ENCODE measurements around the gene RXRA.

The RXRA gene

DNA sequence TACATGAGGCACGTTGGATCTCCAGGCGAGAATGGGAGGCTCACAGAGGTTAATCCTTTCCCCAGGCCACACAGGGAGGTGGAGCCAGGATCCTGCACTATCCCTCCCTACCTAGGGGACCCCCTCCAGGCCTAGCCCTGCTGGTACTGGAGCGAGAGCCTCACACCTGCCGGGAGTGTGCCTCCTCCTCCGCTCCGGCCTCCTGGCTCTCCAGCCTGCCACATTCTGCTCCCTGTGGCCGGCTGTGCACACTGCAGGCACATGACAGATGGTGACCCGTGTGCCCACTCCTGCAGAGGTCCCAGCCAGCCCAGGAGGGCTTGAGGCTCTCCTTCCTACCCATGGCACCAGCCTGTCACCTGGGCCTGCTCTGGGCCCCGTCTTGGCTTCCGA lies 93.4 kb downstream of the RXRA start (continued):
- TF ChIP-seq GLI2 (tag by site-specific recombination; IDR thresholded peaks at IDR 0.05; ENCODE audit: borderline replicate concordance, low read depth) (no peak), ZFP41 (tag by site-specific recombination; IDR thresholded peaks at IDR 0.05; ENCODE audit: borderline replicate concordance) (no peak), PRDM4 (tag by site-specific recombination; IDR thresholded peaks at IDR 0.05) (no peak), ZIC2 (tag by site-specific recombination; IDR thresholded peaks at IDR 0.05) (peak; percentile 56), ZNF174 (tag by site-specific recombination; IDR thresholded peaks at IDR 0.05) (no peak), ZNF701 (tag by site-specific recombination; IDR thresholded peaks at IDR 0.05) (no peak), ZNF544 (tag by site-specific recombination; IDR thresholded peaks at IDR 0.05) (no peak), KLF17 (tag by site-specific recombination; IDR thresholded peaks at IDR 0.05) (peak; percentile 18; the same call in 1 of the 2 replicates)
- TF ChIP-seq, protein P1, sequence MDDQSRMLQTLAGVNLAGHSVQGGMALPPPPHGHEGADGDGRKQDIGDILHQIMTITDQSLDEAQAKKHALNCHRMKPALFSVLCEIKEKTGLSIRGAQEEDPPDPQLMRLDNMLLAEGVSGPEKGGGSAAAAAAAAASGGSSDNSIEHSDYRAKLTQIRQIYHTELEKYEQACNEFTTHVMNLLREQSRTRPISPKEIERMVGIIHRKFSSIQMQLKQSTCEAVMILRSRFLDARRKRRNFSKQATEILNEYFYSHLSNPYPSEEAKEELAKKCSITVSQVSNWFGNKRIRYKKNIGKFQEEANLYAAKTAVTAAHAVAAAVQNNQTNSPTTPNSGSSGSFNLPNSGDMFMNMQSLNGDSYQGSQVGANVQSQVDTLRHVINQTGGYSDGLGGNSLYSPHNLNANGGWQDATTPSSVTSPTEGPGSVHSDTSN (CRISPR knock-in tag; IDR thresholded peaks at IDR 0.05): no peak

DNA sequence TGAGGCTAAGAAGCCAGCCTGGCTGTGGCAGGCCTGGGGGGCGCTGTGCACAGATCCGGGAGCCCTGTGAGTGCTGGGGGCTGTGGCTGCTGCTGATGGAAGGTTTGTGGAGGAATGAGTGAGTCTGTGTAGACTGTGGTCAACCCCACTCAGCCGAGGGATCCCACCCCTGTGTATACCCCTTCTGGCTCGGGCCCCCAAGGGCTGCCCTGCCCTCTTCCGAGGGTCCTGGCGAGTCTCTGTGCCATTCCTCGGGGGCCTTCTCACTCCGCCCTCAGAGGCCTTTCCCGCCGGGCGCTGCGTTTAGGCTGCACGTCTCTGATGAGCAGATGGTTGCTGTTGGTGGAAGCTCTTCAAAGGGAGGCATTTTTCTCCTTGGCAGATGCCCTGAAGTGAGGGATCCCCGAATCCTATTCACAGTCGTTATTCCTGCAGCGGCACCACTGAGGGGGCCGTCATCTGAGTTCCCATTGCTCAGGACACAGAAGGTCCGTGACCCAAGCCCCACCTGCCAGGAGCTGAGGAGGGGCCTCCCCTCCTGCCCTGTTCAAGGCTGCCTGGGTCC lies 94.1 kb downstream of the RXRA start:
- ChIA-PET POLR2A (no interaction called here), CTCF (no interaction called here)

GRCh38 chr9:134420974-134421432 lies 94.7 kb downstream of the RXRA start:
- Histone ChIP-seq H3K4me3 (ENCODE audit: low read depth, low read length) (no peak overlapping the region), H3K4me1 (ENCODE audit: control insufficient read depth, insufficient read depth, low read length) (no peaks in the 10 kb centered on the region), H3K9me3 (ENCODE audit: control insufficient read depth, insufficient read depth, low read depth, low read length) (no peaks in the 10 kb centered on the region), H3K27ac (ENCODE audit: extremely low read depth, low read depth, low read length) (no peak overlapping the region), H3K36me3 (ENCODE audit: control insufficient read depth in 2 of 2, insufficient read depth in 1 of 2, low read length in 2 of 2) (peaks cover 0 to 74% of the 10 kb centered on the region in 2 experiments; a peak in 1 of 3 replicates)
- ChIA-PET CTCF (interaction anchor here (0.5 kb wide), 1 partner anchor 256 kb away, joined by 3 read pairs; no protein-coding TSS in a partner anchor), POLR2A (no interaction called here)
- TF ChIP-seq ZNF677 (tag by site-specific recombination; IDR thresholded peaks at IDR 0.05) (no peak), GLIS1 (tag by site-specific recombination; IDR thresholded peaks at IDR 0.05) (peak; percentile 54), ZNF623 (tag by site-specific recombination; IDR thresholded peaks at IDR 0.05) (no peak), ZBTB11 (tag by site-specific recombination; conservative IDR thresholded peaks at IDR 0.05; ENCODE audit: low read depth) (no peak), ZNF501 (tag by site-specific recombination; IDR thresholded peaks at IDR 0.05) (no peak), ZNF660 (tag by site-specific recombination; IDR thresholded peaks at IDR 0.05) (no peak), GLIS2 (tag by site-specific recombination; IDR thresholded peaks at IDR 0.05) (peak; percentile 52), ZNF16 (tag by site-specific recombination; IDR thresholded peaks at IDR 0.05; ENCODE audit: low read depth) (no peak), ZNF76 (tag by site-specific recombination; IDR thresholded peaks at IDR 0.05; ENCODE audit: borderline replicate concordance, low read depth) (no peak)

More for the DNA sequence above, 94.1 kb downstream of the RXRA start:
- no peak overlapping the region for H3K4me3 ChIP-seq (ENCODE audit: low read depth, low read length)
- peaks cover 0 to 69% of the 10 kb centered on the region in 2 experiments; a peak in 1 of 3 replicates for H3K36me3 ChIP-seq (ENCODE audit: control insufficient read depth in 2 of 2, insufficient read depth in 1 of 2, low read length in 2 of 2)
- no peaks in the 10 kb centered on the region for H3K4me1 ChIP-seq (ENCODE audit: control insufficient read depth, insufficient read depth, low read length)
- no peaks in the 10 kb centered on the region for H3K9me3 ChIP-seq (ENCODE audit: control insufficient read depth, insufficient read depth, low read depth, low read length)
- TF ChIP-seq GLIS2 (tag by site-specific recombination; IDR thresholded peaks at IDR 0.05): peak; percentile 50; the same call in 1 of the 2 replicates
- no peak for TF ChIP-seq ZNF133 (tag by site-specific recombination; IDR thresholded peaks at IDR 0.05)
- TF ChIP-seq ZNF558 (tag by site-specific recombination; IDR thresholded peaks at IDR 0.05): no peak
- H3K27ac ChIP-seq (ENCODE audit: extremely low read depth, low read depth, low read length): no peak overlapping the region

Measured in HEK293 (cell line).